Retina (tissue), 1 donor: ENCODE measurements around the gene PLA2G10.
"Not testable (repeated sequence)": the region's sequence is repeated elsewhere in the genome, so short reads cannot be mapped to it uniquely, and the experiment has no call there.

Source experiments
- DNase-seq: peaks from one replicate; pipeline ENCODE4 v3.0.0-alpha.2; 2016

PLA2G10 gene

DNA sequence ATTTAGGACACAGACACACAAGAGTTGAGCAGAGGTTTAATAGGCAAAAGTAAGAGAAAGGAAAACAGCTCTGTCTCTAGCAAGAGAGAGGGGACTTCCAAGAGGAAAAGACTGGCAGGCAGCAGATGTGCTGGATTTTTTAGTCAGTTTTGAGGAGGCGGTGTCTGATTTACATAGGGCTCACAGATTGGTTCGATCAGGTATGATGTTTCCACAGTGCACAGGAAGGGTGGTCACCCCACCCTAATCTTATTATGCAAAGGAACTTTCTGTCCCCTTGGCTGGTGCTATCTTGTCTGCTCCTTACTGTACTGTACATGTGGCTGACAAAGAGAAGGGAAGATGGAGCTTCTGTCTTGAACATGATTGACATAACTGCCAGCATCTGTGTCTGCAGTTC lies 36.0 kb downstream of the PLA2G10 start:
- DNase-seq = no peak

- DNase-seq = no peak
These were observed 41.4 kb downstream of the PLA2G10 start for GRCh38 chr16:14652726-14653125.

GRCh38 chr16:14650629-14651028 lies 43.5 kb downstream of the PLA2G10 start:
- no peak for DNase-seq

- no peak for DNase-seq
These were observed 44.3 kb downstream of the PLA2G10 start for GRCh38 chr16:14649816-14650215.

DNA sequence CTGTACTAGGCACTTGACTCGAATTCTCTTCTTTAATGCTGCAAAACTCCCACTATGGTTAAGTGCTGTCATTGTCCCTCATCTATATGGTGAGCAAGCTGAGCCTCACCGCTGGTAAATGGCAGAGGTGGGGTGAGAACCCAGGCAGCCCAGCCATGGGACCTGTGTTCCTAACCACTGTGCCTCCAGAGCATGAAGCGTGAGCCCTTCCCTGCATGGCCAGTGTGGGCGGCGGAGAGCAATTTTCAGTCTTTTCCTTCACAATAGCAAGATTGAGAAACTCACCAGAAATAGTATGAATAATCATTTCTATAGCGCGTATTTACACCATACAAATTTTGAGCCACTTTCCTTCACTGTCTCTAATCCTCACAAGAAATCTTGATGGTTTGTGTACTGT lies 52.2 kb downstream of the PLA2G10 start:
- no peak for DNase-seq

GRCh38 chr16:14641206-14641605 lies 52.9 kb downstream of the PLA2G10 start:
- DNase-seq = no peak

DNA sequence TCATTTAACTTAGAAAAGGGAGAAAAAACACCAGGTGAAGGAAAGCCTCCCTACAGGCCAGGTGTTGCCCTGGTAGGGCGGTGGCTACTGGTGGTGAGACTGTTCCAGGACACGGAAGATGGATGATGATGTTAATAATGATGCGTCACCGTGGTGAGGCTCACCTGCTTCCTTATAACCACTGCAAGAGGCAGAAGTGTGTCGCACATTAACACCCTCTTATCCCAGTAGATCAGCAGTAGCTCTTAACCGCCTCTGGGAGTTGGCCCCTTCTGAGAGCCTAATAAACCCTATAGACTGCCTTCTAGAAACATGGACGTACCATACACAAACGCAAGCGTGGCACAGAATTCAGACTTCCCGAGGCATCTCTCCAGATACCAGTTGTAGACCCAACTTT lies 53.6 kb downstream of the PLA2G10 start:
- no peak for DNase-seq

GRCh38 chr16:14636951-14637240 lies 57.2 kb downstream of the PLA2G10 start:
- DNase-seq = not testable (repeated sequence)

- DNase-seq = not testable (repeated sequence)
These were observed 57.7 kb downstream of the PLA2G10 start for GRCh38 chr16:14636179-14636950.

- no peak for DNase-seq
These were observed 58.5 kb downstream of the PLA2G10 start for GRCh38 chr16:14635395-14636165.

DNA sequence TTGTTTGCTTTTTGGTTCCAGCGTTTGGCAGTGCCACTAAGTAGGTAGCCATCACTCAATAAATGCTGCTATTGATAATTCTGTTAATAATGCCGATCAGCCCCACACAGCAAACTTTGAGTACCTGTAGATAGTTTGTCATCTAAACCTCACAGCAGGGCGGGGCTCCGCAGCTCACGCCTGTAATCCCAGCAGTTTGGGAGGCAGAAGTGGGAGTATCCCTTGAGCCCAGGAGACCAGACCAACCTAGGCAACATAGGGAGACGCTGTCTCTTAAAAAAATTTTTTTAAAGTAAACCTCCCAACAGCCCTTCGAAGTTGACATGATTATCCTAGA lies 59.8 kb downstream of the PLA2G10 start:
- no peak for DNase-seq

DNA sequence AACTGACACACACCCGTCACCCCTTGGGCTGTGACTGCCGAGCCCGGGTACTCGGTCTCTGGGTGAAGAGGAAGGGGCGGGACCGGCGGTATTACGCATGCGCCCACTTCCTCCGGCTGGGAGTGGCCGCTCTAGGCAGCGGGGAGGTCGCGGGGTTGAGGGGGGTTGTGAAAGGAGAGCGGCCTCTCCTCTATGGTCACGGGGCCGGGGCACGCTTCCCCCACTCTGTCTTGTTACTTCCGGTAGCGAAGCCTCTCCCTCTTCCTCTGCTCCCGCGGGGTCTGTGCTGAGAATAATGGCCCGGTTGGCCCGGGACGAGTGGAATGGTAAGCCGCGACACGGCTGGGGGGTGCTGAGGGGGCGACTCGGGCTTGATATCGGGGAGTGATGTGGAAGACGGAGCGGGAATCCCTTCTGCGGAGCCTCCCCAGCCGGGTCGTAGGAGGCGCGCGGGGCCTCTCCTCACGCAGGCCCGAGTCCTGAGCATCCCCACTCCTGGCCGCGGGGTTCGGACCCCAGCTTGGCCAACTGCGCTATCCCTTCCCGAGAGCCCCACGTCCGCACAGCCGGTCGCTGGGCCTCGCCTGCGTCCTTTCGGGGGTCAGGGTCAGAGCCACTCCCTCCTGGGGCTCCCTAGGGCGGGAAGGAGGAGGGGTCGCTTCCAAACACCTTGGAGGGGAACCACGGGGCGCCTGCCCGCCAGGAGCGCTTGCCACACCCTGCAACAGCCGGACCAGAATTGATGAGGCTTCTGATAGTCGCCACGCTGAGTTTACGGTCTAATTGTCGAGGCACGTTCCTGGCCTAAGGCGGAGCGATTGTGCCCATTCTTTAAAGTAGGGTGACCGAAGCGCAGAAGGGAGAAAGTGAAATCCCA lies 61.2 kb downstream of the PLA2G10 start, which contains the start of gene BFAR:
BFAR (plus strand) TSS at position 259 of the 877 bp plus-strand sequence. CDS start 11,396 bp downstream, outside the sequence.
- DNase-seq = peak; percentile 96

- not testable (repeated sequence) for DNase-seq
These were observed 63.3 kb downstream of the PLA2G10 start for GRCh38 chr16:14630620-14631330.

- DNase-seq = peak; percentile 98
These were observed 64.0 kb downstream of the PLA2G10 start, which contains the start of gene PARN for GRCh38 chr16:14629919-14630619. PARN (minus strand) TSS chr16:14630260; CDS start chr16:14630125, 135 bp downstream.

DNA sequence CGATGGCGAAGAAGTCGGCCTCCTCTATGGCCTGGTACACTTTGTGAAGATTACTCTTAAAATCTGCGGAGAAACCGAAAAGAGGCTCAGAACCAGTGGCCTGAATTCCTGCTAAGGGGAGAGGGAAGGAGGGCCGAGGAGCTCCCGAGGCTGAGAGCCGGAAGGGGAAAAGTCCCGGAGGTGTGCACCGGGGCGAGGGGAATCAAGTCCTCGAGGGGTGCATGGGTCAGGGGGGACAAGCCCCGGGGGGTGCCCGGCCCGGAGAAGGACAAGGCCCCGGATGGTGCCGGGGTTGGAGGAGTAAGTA lies 64.5 kb downstream of the PLA2G10 start:
- no peak for DNase-seq

- DNase-seq = no peak
These were observed 65.1 kb downstream of the PLA2G10 start for GRCh38 chr16:14628806-14629611.

DNA sequence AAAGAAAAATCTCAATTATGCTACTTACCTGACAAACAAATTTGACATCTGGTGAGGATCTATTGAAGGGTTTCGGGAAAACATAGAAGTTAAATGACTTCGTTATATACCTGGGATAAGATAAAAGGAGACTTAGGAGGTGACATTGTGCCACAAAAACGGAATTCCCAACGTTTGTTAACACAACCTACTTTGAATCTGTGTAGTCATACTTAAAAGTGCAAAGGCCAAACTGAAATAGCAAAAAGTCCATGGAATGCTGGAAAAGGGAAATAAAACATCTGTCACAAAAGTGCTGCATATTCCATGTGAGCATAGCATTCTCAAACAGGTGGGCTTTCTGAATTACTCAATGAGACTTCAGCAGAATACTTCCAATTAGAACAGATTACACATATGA lies 67.0 kb downstream of the PLA2G10 start:
- DNase-seq = no peak
